ENCODE measurements around the gene CYFIP2. TPM values are rescaled to one million over a fixed set of nuclear protein-coding genes. Genes with fewer than 3 reads are reported as not detected.

Gene CYFIP2
- polyA plus RNA-seq, 1 donor from 2014 or later, result 59.7 TPM

DNA sequence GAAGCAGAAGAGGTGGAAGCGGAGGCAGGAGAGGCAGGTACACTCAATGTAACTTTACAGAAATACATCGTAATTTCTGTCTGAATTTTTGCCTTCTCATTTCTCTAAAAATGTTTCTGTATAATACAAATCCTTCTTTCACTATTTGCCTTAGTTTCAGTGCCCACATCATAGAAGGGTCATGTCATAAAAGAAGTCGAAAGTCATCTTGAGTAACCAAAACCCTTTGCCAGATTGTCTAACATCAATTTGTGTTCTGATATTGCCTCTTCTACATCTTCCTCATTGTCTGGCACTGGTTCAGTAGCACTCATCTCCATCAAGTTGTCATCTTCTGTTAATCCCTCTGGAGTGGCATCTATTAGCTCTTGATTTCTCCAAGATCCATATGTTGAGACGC lies 6.2 kb upstream of the CYFIP2 start:
- no peak overlapping the region for H3K9ac ChIP-seq (ENCODE audit: low read length)
- no peaks in the 10 kb centered on the region for H3K27me3 ChIP-seq (ENCODE audit: insufficient read depth, low read depth, low read length)

DNA sequence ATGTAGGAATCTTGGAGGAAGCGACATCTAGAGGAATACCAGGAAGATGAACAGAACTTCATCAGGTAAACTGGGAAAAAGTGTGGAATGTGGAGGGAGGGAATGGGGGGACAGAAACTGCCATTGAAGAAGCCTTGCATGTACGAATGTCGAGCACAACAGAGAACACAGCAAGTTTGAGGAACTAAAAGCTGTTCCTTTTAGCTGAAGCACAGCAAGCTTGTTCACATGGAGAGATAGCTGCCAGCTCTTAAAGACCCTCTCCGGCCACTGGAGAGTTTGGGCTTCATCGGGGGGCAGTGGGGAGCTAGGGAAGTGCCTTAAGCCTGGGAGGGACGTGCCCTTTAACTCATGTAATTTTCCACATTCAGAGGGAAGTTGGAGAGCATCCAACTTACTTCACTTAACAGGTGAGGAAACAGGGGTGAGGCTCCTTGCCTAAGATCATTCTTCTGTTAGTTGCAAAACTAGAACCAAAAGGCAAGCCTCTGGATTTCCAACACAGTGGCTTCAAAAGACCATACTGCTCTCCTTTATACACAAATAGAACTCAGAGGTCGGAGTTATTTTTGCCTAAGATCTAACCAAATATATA lies 2.3 kb upstream of the CYFIP2 start:
- Histone ChIP-seq H3K4me2 (ENCODE audit: low read length) (no peak overlapping the region), H3K9me3 (ENCODE audit: low read length) (no peaks in the 10 kb centered on the region), H3K79me2 (replicated peaks; ENCODE audit: insufficient read depth, low read length) (peaks cover 21% of the 10 kb centered on the region), H2AFZ (ENCODE audit: low read depth, low read length) (no peak overlapping the region), H3F3A (ENCODE audit: insufficient read depth, low read length, poor library complexity, severe bottlenecking) (no peaks in the 10 kb centered on the region), H3K4me3 (ENCODE audit: low read length) (no peak overlapping the region), H3K9me2 (ENCODE audit: insufficient read depth, low read length) (no peaks in the 10 kb centered on the region), H3K9ac (ENCODE audit: low read length) (no peak overlapping the region), H4K20me1 (ENCODE audit: insufficient read depth) (no peaks in the 10 kb centered on the region), H3K27me3 (ENCODE audit: insufficient read depth, low read depth, low read length) (no peaks in the 10 kb centered on the region), H3K36me3 (ENCODE audit: insufficient read depth, low read length) (no peaks in the 10 kb centered on the region), H3K27ac (ENCODE audit: low read length) (no peak overlapping the region)
- TF ChIP-seq SMC3 (conservative IDR thresholded peaks at IDR 0.05; ENCODE audit: poor library complexity) (no peak), POLR2AphosphoS5 (IDR thresholded peaks at IDR 0.05) (no peak), EZH2 (IDR thresholded peaks at IDR 0.05; ENCODE audit: borderline replicate concordance, insufficient read depth, low read length, poor library complexity, severe bottlenecking) (no peak), EP300 (conservative IDR thresholded peaks at IDR 0.05; ENCODE audit: poor library complexity, severe bottlenecking) (no peak), RAD21 (conservative IDR thresholded peaks at IDR 0.05) (no peak), MXI1 (conservative IDR thresholded peaks at IDR 0.05; ENCODE audit: poor library complexity, severe bottlenecking) (no peak), TAF1 (IDR thresholded peaks at IDR 0.05; ENCODE audit: low read depth) (no peak)
- TF ChIP-seq, protein P1, sequence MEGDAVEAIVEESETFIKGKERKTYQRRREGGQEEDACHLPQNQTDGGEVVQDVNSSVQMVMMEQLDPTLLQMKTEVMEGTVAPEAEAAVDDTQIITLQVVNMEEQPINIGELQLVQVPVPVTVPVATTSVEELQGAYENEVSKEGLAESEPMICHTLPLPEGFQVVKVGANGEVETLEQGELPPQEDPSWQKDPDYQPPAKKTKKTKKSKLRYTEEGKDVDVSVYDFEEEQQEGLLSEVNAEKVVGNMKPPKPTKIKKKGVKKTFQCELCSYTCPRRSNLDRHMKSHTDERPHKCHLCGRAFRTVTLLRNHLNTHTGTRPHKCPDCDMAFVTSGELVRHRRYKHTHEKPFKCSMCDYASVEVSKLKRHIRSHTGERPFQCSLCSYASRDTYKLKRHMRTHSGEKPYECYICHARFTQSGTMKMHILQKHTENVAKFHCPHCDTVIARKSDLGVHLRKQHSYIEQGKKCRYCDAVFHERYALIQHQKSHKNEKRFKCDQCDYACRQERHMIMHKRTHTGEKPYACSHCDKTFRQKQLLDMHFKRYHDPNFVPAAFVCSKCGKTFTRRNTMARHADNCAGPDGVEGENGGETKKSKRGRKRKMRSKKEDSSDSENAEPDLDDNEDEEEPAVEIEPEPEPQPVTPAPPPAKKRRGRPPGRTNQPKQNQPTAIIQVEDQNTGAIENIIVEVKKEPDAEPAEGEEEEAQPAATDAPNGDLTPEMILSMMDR (IDR thresholded peaks at IDR 0.05; ENCODE audit: poor library complexity, severe bottlenecking), result no peak
- TF ChIP-seq, protein P2, sequence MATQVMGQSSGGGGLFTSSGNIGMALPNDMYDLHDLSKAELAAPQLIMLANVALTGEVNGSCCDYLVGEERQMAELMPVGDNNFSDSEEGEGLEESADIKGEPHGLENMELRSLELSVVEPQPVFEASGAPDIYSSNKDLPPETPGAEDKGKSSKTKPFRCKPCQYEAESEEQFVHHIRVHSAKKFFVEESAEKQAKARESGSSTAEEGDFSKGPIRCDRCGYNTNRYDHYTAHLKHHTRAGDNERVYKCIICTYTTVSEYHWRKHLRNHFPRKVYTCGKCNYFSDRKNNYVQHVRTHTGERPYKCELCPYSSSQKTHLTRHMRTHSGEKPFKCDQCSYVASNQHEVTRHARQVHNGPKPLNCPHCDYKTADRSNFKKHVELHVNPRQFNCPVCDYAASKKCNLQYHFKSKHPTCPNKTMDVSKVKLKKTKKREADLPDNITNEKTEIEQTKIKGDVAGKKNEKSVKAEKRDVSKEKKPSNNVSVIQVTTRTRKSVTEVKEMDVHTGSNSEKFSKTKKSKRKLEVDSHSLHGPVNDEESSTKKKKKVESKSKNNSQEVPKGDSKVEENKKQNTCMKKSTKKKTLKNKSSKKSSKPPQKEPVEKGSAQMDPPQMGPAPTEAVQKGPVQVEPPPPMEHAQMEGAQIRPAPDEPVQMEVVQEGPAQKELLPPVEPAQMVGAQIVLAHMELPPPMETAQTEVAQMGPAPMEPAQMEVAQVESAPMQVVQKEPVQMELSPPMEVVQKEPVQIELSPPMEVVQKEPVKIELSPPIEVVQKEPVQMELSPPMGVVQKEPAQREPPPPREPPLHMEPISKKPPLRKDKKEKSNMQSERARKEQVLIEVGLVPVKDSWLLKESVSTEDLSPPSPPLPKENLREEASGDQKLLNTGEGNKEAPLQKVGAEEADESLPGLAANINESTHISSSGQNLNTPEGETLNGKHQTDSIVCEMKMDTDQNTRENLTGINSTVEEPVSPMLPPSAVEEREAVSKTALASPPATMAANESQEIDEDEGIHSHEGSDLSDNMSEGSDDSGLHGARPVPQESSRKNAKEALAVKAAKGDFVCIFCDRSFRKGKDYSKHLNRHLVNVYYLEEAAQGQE (IDR thresholded peaks at IDR 0.05; ENCODE audit: borderline replicate concordance), result no peak

More for the DNA sequence above, 6.2 kb upstream of the CYFIP2 start:
- no peak for TF ChIP-seq TAF1 (IDR thresholded peaks at IDR 0.05; ENCODE audit: low read depth)
- no peak for TF ChIP-seq SMC3 (conservative IDR thresholded peaks at IDR 0.05; ENCODE audit: poor library complexity)
- no peak for TF ChIP-seq MXI1 (conservative IDR thresholded peaks at IDR 0.05; ENCODE audit: poor library complexity, severe bottlenecking)
- TF ChIP-seq, protein P2 (IDR thresholded peaks at IDR 0.05; ENCODE audit: borderline replicate concordance), result no peak
- no peak for TF ChIP-seq EZH2 (IDR thresholded peaks at IDR 0.05; ENCODE audit: borderline replicate concordance, insufficient read depth, low read length, poor library complexity, severe bottlenecking)
- TF ChIP-seq, protein P1 (IDR thresholded peaks at IDR 0.05; ENCODE audit: poor library complexity, severe bottlenecking), result no peak
- Histone ChIP-seq H3K36me3 (ENCODE audit: insufficient read depth, low read length) (no peaks in the 10 kb centered on the region), H3K27ac (ENCODE audit: low read length) (no peak overlapping the region), H3K4me3 (ENCODE audit: low read length) (no peak overlapping the region), H2AFZ (ENCODE audit: low read depth, low read length) (no peak overlapping the region), H3F3A (ENCODE audit: insufficient read depth, low read length, poor library complexity, severe bottlenecking) (no peaks in the 10 kb centered on the region), H3K4me2 (ENCODE audit: low read length) (no peak overlapping the region), H3K9me2 (ENCODE audit: insufficient read depth, low read length) (no peaks in the 10 kb centered on the region), H4K20me1 (ENCODE audit: insufficient read depth) (no peaks in the 10 kb centered on the region), H3K9me3 (ENCODE audit: low read length) (no peaks in the 10 kb centered on the region), H3K79me2 (replicated peaks; ENCODE audit: insufficient read depth, low read length) (no peaks in the 10 kb centered on the region)
